Activated CD4-positive, alpha-beta T cell treated with anti-CD3 and anti-CD28 coated beads for 24 hours (primary cell): ENCODE data around the gene CACTIN.
A peak's percentile ranks its signal among the peaks of the same experiment; 100 is the strongest.

Experiments used
- DNase-seq, 2 donors: peaks; one replicate each; pipeline ENCODE4 v3.0.0-alpha.2; 2020; ENCODE audit warnings: low read depth in 2 of 2

Gene CACTIN

GRCh38 chr19:3610745-3611717 is 15.6 kb downstream of the CACTIN start:
- no peak for DNase-seq

DNA sequence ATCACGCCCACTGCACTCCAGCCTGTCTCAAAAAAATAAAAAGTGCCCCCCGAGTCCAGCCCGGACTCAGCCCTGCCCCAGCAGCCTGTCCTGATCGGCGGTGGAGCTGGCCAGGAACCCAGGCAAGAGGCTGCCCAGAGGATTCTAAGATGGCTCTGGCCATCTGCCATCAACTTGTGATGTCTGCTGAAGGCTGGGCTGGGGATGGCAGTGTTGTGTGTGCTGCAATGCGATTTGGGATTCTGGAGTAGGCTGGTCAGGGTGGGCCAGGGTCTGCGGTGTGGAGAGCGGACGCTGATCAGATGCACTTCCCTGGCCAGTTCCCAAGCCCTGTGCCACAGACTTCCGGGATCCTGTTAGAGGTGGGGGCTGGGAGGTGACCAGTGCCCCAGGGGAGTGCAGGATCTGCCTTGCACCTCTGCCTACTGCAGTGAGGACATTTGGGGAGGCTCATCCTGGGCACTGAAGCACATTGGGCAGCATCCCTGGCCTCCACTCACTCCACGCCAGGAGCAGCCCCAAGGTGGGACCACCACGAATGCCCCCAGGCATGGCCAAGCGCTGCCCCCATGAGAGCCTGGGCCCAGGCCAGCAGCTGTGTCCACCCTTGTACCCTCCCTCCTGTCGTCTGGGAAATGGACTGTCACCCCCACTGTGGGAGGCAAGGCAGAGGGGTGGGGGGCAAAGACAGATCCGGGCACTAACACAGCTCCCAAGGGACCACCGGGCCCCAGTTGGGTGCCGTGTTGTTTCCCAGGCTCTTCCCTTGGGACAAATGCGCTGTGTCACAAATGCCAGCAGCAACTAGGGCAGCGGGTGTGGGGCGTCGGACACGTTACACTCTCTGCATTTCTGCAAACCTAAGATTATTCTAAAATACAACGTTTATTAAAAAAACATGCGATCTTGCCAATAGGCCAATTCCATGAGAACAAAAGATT is 16.5 kb downstream of the CACTIN start:
- no peak for DNase-seq

GRCh38 chr19:3608750-3609322 is 17.8 kb downstream of the CACTIN start:
- DNase-seq: no peak

DNA sequence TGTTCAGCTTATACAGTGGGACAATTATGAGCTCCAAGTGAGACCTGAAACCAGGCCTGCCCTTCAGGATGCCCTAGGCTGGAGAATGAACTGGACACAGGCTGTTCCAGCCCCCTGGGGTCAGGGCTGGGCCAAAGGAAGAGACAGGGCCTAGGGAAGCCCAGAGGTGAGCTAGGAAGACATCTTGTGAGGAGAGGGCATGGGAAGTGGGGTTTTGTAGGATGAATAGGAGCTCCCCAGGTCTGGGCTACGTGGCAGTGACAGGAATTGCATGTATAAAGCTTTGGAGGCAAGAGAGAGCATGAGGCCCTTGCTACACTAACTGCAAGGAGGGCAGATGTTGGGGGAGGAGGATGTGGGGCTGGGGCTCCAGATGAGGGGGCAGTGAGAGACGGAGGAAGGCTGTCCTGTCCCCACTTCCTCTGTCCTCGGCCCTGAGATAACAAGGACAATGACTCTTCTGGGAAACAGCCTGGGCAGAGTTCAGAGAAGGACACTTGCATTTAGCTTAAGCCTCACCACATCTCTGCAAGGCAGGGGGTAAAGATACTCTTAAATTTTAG is 18.4 kb downstream of the CACTIN start:
- no peak for DNase-seq

- DNase-seq: no peak
These were observed 19.1 kb downstream of the CACTIN start for GRCh38 chr19:3607303-3608078.

GRCh38 chr19:3606690-3607289 is 19.8 kb downstream of the CACTIN start, which contains the start of gene TBXA2R:
TBXA2R (minus strand) TSS chr19:3606875; CDS start chr19:3600634, 6,241 bp downstream.
- DNase-seq: peak; percentile 45 to 56

- no peak for DNase-seq
These were observed 20.4 kb downstream of the CACTIN start for GRCh38 chr19:3606174-3606689.

DNA sequence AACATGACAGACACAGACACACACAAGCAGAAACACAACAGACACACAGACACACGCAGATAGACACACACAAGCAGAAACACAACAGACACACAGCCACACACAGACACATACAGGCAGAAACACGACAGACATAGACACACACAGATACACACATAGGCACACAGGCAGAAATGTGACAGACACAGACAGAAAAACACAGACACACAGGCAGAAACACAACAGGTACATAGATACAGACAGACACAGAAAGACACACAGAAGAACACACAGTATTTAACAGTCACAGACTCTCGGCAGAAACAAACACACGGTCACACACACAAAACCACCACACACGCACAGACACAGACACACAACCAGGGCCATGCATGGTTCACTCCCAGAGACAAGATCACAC is 20.8 kb downstream of the CACTIN start:
- DNase-seq: no peak

- DNase-seq: no peak
These were observed 21.2 kb downstream of the CACTIN start for GRCh38 chr19:3605361-3605760.

DNA sequence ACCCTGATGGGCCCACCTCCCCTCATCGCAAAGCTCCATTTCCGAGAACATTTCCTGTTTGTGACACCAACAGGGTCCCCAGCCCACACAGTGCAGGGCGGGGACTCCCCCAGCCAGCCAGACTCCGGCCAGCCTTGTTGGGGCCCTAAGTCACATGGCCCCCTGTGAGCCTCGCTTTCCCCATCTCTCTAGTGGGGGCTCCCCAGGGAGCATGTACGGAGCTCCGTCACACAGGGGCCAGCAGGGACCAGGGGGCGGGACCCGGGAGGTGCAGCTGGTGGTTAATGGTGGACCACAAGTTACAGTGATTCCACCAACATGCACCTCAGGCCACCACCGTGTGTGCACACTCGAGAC is 21.6 kb downstream of the CACTIN start:
- no peak for DNase-seq

DNA sequence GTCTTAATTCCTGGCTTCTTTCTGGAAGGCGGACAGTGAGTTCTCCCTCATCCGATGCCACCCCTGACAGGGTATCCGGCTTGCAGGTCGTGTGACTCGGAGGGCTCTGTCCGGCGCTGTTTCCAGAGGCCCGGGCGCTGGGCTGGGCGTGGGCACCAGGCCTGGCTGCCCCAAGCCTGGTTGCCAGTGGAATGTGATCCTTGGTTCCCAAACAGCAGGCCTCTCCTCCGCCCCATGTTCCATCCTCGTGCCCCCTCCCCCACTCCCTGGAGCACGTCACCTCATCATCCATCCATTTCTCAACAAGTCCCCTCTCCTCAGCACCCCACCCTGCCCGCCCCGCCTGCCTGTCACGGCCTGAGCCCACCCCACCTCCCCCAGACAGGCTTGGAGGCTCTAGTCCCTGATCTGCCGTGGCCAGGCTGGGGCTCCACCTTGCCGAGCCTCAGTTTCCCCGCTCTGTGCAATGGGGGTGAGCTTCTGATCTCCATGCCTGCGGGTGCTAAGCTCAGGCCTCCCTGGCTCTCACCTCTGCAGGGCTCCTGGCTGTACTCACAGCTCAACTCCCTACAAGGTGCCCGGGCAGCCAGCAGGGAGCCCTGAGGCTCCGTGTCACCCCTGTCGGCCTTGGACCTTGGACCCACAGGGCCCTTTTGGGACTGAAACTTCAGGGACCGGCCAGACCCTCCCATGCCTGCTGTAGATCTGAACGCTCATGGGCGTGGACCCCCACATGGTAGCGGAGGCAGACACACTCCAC is 22.2 kb downstream of the CACTIN start:
- no peak for DNase-seq

DNA sequence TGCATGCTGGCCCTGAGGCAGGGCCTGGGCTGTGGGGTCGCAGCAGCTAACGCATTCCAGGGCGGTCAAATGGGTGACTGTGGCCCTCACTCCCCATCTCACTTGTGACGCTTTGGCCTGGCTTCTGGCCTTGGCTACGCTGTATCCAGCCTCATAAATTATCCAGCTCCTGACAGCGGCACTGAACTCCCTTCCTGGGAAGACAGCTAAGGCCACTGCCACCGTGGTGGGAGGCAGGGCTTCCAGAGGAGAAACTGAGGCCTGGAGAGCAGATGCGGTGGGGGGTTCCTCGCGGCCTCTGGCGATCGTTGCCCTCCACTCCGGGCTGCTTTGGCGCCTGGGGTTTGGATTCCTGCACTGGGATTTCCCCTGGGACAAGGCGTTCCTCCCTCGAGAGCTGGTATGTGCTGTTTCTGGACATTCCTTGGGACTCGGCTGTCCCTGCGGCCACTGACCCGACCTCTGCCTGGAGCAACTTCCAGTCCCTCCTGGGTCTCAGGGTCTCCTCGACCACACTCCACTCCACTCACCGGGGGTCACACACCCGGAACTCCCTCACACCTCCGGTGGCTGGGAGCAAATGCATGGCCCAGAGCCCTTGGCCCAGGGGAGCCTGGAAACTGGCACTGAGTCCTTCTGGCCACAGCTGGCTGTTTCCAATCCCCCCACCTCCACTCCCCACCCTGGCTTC is 23.3 kb downstream of the CACTIN start:
- DNase-seq: no peak

GRCh38 chr19:3601021-3601420 is 25.6 kb downstream of the CACTIN start:
- no peak for DNase-seq

- no peak for DNase-seq
These were observed 26.8 kb downstream of the CACTIN start for GRCh38 chr19:3599776-3600187.

GRCh38 chr19:3595521-3596061 is 31.0 kb downstream of the CACTIN start:
- DNase-seq: no peak

DNA sequence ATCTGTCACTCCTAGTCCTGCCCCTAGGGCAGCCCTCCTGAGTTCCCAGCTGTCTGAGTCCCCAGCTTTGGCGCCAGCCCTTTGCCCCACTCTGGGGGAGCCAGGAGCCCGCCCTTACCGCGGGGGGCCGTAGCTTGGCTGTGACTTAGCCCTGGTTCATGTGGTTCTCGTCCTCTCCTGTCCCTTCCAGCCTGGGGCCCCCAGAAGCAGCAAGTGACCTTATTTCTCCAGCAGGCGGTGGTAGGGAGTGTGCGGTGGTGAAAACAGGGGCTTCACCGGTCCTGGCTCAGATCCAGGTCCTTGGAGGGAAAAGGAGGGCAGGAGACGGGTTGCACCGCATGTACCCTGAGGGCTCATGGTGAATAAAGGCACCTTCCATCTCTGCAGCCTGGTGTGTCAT is 33.4 kb downstream of the CACTIN start:
- DNase-seq: no peak

GRCh38 chr19:3591876-3592613 is 34.5 kb downstream of the CACTIN start:
- no peak for DNase-seq
